Thoracic aorta (tissue), 2 donors: ENCODE measurements around the gene POLR2E. TPM values are rescaled to one million over a fixed set of nuclear protein-coding genes. Genes with fewer than 3 reads are reported as not detected.

Experiments used
- ATAC-seq: fragments of 150-250 bp; one replicate; pipeline ENCODE4 v1.8.0; 2017; ENCODE audit warnings: low read depth; ENCODE audit not compliant: insufficient number of reproducible peaks, low FRiP score
- DNase-seq: peaks from one replicate; pipeline ENCODE4 v3.0.0-alpha.2; 2020; ENCODE audit warnings: low spot score
- H3K27ac ChIP-seq, 2 donors: fragments of 200-600 bp; sonication (generic); 1 replicate in 1 of 2; 2 replicates in 1 of 2; pipeline ENCODE4 v1.5.1; 2016; ENCODE audit warnings: mild to moderate bottlenecking in 2 of 2, moderate library complexity in 2 of 2
- H3K27me3 ChIP-seq: fragments of 200-600 bp; sonication (generic); replicated peaks from 2 replicates; pipeline ENCODE4 v1.6.0; 2016; ENCODE audit warnings: mild to moderate bottlenecking; ENCODE audit not compliant: insufficient read depth
- H3K36me3 ChIP-seq: fragments of 200-600 bp; sonication (generic); one replicate; pipeline ENCODE4 v1.5.1; 2016
- H3K4me1 ChIP-seq, 2 donors: fragments of 200-600 bp; sonication (generic); 1 replicate in 1 of 2; 2 replicates in 1 of 2; pipeline versions ENCODE4 v1.5.1 to v1.6.0; 2016; ENCODE audit warnings: low read depth in 2 of 2, mild to moderate bottlenecking in 1 of 2; ENCODE audit not compliant: control insufficient read depth in 1 of 2
- H3K4me3 ChIP-seq: fragments of 200-600 bp; sonication (generic); 2 replicates; pipeline ENCODE4 v1.5.1; 2016; ENCODE audit warnings: mild to moderate bottlenecking
- H3K9me3 ChIP-seq: fragments of 200-600 bp; sonication (generic); 2 replicates; pipeline ENCODE4 v1.5.1; 2016
- total RNA-seq, 2 donors: library from RNA; depleted of rRNA; stranded (reverse); fragments of >200 nt; gene quantifications; one replicate each; pipeline versions ENCODE4 v1.1.0 to v1.2.3, GENCODE V29; 2016
- TF ChIP-seq, protein P1 (sequence below): fragments of 200-600 bp; sonication (generic); IDR thresholded peaks from one replicate; pipeline ENCODE4 v1.5.1; 2019; ENCODE audit warnings: antibody characterized with exemption

Gene POLR2E
- total RNA-seq, 2 donors from 2014 or later, result 129 to 149 TPM

GRCh38 chr19:1139126-1139525 is 44.0 kb upstream of the POLR2E start:
- H3K36me3 ChIP-seq, result peaks cover 6% of the 10 kb centered on the region

DNA sequence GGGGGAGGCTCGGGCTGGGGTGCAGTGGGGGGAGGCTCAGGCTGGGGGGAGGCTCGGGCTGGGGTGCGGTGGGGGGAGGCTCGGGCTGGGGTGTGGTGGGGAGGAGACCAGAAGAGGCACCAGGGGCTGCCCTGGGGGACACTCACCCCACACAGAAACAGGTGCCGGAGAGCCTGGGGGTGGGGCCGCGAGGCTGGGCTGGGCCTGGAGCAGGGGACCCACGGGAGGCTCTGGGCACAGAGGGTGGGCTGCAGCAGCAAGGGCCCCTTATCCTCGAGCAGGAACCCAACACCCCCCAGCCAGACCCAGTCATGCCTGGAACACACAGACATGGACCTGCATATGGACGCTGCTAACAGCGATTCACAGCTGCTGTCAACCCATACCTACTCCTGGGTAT is 42.9 kb upstream of the POLR2E start:
- H3K27me3 ChIP-seq, result no peaks in the 10 kb centered on the region
- no peak for ATAC-seq
- H3K4me1 ChIP-seq, result peaks cover 10 to 18% of the 10 kb centered on the region in 2 donors
- no peaks in the 10 kb centered on the region for H3K9me3 ChIP-seq
- TF ChIP-seq, protein P1, sequence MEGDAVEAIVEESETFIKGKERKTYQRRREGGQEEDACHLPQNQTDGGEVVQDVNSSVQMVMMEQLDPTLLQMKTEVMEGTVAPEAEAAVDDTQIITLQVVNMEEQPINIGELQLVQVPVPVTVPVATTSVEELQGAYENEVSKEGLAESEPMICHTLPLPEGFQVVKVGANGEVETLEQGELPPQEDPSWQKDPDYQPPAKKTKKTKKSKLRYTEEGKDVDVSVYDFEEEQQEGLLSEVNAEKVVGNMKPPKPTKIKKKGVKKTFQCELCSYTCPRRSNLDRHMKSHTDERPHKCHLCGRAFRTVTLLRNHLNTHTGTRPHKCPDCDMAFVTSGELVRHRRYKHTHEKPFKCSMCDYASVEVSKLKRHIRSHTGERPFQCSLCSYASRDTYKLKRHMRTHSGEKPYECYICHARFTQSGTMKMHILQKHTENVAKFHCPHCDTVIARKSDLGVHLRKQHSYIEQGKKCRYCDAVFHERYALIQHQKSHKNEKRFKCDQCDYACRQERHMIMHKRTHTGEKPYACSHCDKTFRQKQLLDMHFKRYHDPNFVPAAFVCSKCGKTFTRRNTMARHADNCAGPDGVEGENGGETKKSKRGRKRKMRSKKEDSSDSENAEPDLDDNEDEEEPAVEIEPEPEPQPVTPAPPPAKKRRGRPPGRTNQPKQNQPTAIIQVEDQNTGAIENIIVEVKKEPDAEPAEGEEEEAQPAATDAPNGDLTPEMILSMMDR, result no peak
- H3K4me3 ChIP-seq, result no peak overlapping the region
- no peak overlapping the region for H3K27ac ChIP-seq
- peaks cover 2% of the 10 kb centered on the region for H3K36me3 ChIP-seq
- DNase-seq, result no peak

More at GRCh38 chr19:1139126-1139525, 44.0 kb upstream of the POLR2E start:
- Histone ChIP-seq H3K9me3 (no peaks in the 10 kb centered on the region), H3K27me3 (no peaks in the 10 kb centered on the region), H3K27ac (no peak overlapping the region), H3K4me3 (no peak overlapping the region), H3K4me1 (peaks cover 0 to 14% of the 10 kb centered on the region in 2 donors)
- ATAC-seq, result no peak
- TF ChIP-seq, protein P1, result no peak
- no peak for DNase-seq

DNA sequence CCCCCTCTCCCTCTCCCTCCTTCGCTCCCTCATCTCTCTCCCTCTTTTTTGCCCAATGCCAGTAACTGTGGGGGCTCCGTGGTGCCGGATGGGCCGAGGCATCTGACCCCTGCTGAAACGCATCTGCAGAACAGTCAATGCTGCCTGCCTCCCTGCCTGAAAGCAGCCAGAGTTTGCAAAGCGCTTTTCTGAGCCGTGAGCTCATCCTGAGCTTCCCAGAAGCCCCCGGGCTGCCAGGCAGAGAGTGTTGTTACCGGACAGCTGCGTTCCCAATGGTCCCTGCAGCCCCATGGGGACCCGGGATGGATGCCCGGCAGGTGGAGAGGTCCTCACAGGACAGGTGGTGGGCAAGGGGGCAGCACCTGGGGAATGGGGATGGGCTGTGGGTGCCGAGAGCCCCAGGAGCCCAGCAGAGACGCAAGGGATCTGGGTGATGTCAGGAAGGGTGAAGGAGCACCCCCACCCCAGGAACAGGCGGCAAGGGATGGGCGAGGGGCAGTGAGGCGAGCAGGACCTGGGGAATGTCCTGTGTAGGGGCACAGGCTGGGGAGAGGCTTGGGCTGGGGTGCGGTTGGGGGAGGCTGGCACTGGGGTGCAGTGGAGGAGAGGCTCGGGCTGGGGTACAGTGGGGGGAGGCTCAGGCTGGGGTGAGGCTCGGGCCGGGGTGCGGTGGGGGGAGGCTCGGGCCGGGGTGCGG is 41.6 kb upstream of the POLR2E start:
- H3K27ac ChIP-seq, result peak overlapping the region in 1 of 2 donors; percentile 25
- TF ChIP-seq, protein P1, result no peak
- H3K4me1 ChIP-seq, result peaks cover 19 to 25% of the 10 kb centered on the region in 2 donors
- ATAC-seq (no peak), DNase-seq (no peak)
- no peaks in the 10 kb centered on the region for H3K27me3 ChIP-seq
- H3K9me3 ChIP-seq, result no peaks in the 10 kb centered on the region
- H3K4me3 ChIP-seq, result no peak overlapping the region
- peaks cover 2% of the 10 kb centered on the region for H3K36me3 ChIP-seq

GRCh38 chr19:1136201-1136600 is 41.0 kb upstream of the POLR2E start:
- TF ChIP-seq, protein P1, result no peak
- Histone ChIP-seq H3K4me1 (peaks cover 23 to 25% of the 10 kb centered on the region in 2 donors), H3K27ac (peak overlapping the region in 1 of 2 donors; percentile 25), H3K9me3 (no peaks in the 10 kb centered on the region), H3K27me3 (no peaks in the 10 kb centered on the region), H3K4me3 (no peak overlapping the region), H3K36me3 (peaks cover 2% of the 10 kb centered on the region)
- no peak for DNase-seq
- no peak for ATAC-seq

DNA sequence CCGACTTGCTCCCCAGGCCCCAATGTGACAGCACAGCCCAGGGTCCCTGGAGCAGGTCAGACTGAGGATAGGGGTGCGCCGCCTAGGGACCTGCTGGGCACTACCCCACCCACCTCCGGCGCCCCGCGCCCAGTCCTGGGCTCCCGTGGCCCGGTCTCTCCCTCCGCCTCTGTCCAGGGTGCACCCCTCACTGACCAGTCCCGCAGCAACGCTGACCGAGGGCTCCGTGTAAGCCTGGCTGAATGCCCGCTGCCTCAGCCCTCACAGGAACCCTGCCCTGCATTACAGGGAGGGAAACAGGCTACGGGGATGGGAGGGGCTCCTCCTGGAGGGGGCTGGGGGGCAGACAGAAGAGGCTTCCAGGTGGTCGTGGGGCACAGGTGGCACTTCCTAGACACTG is 40.3 kb upstream of the POLR2E start:
- no peak for ATAC-seq
- Histone ChIP-seq H3K27me3 (no peaks in the 10 kb centered on the region), H3K4me3 (no peak overlapping the region), H3K27ac (peak overlapping the region; percentile 25 to 38), H3K4me1 (peaks cover 30 to 31% of the 10 kb centered on the region in 2 donors), H3K9me3 (no peaks in the 10 kb centered on the region), H3K36me3 (peaks cover 2% of the 10 kb centered on the region)
- TF ChIP-seq, protein P1, result no peak
- no peak for DNase-seq
